ENCODE measurements around the gene RNU6-1.

- peak; percentile 54 for TF ChIP-seq EZH2 (IDR thresholded peaks at IDR 0.05; ENCODE audit: borderline replicate concordance, insufficient read depth, low read depth, low read length, poor library complexity, severe bottlenecking)
- TF ChIP-seq, protein P1, sequence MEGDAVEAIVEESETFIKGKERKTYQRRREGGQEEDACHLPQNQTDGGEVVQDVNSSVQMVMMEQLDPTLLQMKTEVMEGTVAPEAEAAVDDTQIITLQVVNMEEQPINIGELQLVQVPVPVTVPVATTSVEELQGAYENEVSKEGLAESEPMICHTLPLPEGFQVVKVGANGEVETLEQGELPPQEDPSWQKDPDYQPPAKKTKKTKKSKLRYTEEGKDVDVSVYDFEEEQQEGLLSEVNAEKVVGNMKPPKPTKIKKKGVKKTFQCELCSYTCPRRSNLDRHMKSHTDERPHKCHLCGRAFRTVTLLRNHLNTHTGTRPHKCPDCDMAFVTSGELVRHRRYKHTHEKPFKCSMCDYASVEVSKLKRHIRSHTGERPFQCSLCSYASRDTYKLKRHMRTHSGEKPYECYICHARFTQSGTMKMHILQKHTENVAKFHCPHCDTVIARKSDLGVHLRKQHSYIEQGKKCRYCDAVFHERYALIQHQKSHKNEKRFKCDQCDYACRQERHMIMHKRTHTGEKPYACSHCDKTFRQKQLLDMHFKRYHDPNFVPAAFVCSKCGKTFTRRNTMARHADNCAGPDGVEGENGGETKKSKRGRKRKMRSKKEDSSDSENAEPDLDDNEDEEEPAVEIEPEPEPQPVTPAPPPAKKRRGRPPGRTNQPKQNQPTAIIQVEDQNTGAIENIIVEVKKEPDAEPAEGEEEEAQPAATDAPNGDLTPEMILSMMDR (IDR thresholded peaks at IDR 0.05), result no peak
Observed at GRCh38 chr15:67822537-67823313, 17.1 kb downstream of the RNU6-1 start.

Data from B cell (primary cell).